Left lung (tissue), 10 donors: ENCODE measurements around the gene MYO9A. TPM values are rescaled to one million over a fixed set of nuclear protein-coding genes. Genes with fewer than 3 reads are reported as not detected.

Experiments
- ATAC-seq: fragments of 200-7000 bp; cut with Tn5 transposase; one replicate; pipeline ENCODE4 v1.9.1; 2020; ENCODE audit warnings: moderate library complexity
- DNase-seq, 4 donors: peaks; one replicate each; pipeline ENCODE4 v3.0.0-alpha.2; 2013 to 2020
- H3K27ac ChIP-seq, 2 donors: fragments of 200-600 bp; sonication (generic) in 1 of 2; one replicate each; pipeline versions ENCODE4 v1.5.0 to v1.8.0; 2020 to 2021
- H3K27me3 ChIP-seq, 2 donors: fragments of 200-600 bp; sonication (generic) in 1 of 2; one replicate each; pipeline versions ENCODE4 v1.5.0 to v1.8.0; 2020 to 2021
- H3K36me3 ChIP-seq, 2 donors: fragments of 200-600 bp; sonication (generic) in 1 of 2; one replicate each; pipeline versions ENCODE4 v1.5.0 to v1.8.0; 2020 to 2021
- H3K4me1 ChIP-seq, 2 donors: fragments of 200-600 bp; one replicate each; pipeline ENCODE4 v1.8.0; 2021
- H3K4me3 ChIP-seq, 2 donors: fragments of 200-600 bp; sonication (generic) in 1 of 2; one replicate each; pipeline versions ENCODE4 v1.5.0 to v1.8.0; 2020 to 2021; ENCODE audit warnings: mild to moderate bottlenecking in 1 of 2
- H3K9me3 ChIP-seq, 2 donors: fragments of 200-600 bp; sonication (generic) in 1 of 2; one replicate each; pipeline versions ENCODE4 v1.5.0 to v1.8.0; 2020 to 2021
- intact Hi-C, 2 donors: fragments of 100-400 bp; cut with DNase I; formaldehyde crosslinking; loops; one replicate each; pipeline versions ENCODE4 v1.11.2 to v1.14.2; 2022
- polyA plus RNA-seq, 6 donors: library from polyadenylated mRNA; unstranded; fragments of 120-200 nt; gene quantifications; one replicate each; pipeline ENCODE4 v1.2.1, GENCODE V29; 2013; ENCODE audit not compliant: insufficient read length in 6 of 6
- total RNA-seq, 2 donors: library from RNA; stranded (reverse); fragmentation: NEBNext Ultra II Directional; extraction: Animal tissue kit (Norgen Biotek cat#: 25700); gene quantifications; one replicate each; pipeline ENCODE4 v1.2.1, GENCODE V29; 2021
- TF ChIP-seq, protein P1 (sequence below), 2 donors: fragments of 200-600 bp; sonication (generic) in 1 of 2; IDR thresholded peaks; one replicate each; pipeline versions ENCODE4 v1.5.0 to v1.8.0; 2021; ENCODE audit warnings: antibody characterized with exemption in 2 of 2
- donor health status: DM: no; HTN: yes; CAD: no.
- donor health status: DM: no; HTN: no; CAD: no.

Gene MYO9A
- total and polyA plus RNA-seq, 8 donors, result 30.8 to 67.4 (median 41.4) TPM

DNA sequence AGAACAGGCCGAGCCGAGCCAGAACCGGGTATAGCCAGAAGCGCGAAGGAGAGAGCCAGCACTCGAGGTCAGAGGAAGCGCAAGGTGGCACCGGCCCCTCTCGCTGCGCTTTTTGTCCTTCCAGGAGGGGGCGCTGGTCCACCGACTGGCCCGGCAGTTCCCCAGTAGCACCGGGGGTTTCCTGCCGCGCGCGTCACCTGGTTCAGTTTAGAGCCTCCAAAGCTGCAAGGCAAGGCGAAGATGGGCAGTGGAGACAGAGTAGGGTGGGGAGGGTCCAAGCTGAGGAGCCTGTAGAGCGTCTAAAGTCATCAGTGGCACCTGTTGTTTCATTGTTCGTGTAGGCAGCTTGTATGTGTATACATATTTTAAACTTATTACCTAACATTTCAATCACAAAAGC lies 315.2 kb downstream of the MYO9A start:
- no peaks in the 10 kb centered on the region for H3K9me3 ChIP-seq
- H3K4me3 ChIP-seq, result no peak overlapping the region
- H3K27me3 ChIP-seq, result no peaks in the 10 kb centered on the region
- peaks cover 0 to 4% of the 10 kb centered on the region in 2 donors for H3K4me1 ChIP-seq
- intact Hi-C loops, result no loop called here
- H3K36me3 ChIP-seq, result no peaks in the 10 kb centered on the region
- no peak for DNase-seq
- TF ChIP-seq, protein P1, sequence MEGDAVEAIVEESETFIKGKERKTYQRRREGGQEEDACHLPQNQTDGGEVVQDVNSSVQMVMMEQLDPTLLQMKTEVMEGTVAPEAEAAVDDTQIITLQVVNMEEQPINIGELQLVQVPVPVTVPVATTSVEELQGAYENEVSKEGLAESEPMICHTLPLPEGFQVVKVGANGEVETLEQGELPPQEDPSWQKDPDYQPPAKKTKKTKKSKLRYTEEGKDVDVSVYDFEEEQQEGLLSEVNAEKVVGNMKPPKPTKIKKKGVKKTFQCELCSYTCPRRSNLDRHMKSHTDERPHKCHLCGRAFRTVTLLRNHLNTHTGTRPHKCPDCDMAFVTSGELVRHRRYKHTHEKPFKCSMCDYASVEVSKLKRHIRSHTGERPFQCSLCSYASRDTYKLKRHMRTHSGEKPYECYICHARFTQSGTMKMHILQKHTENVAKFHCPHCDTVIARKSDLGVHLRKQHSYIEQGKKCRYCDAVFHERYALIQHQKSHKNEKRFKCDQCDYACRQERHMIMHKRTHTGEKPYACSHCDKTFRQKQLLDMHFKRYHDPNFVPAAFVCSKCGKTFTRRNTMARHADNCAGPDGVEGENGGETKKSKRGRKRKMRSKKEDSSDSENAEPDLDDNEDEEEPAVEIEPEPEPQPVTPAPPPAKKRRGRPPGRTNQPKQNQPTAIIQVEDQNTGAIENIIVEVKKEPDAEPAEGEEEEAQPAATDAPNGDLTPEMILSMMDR (IDR thresholded peaks at IDR 0.05), result peak in 1 of 2 donors; percentile 10
- no peak for ATAC-seq
- H3K27ac ChIP-seq, result no peak overlapping the region

DNA sequence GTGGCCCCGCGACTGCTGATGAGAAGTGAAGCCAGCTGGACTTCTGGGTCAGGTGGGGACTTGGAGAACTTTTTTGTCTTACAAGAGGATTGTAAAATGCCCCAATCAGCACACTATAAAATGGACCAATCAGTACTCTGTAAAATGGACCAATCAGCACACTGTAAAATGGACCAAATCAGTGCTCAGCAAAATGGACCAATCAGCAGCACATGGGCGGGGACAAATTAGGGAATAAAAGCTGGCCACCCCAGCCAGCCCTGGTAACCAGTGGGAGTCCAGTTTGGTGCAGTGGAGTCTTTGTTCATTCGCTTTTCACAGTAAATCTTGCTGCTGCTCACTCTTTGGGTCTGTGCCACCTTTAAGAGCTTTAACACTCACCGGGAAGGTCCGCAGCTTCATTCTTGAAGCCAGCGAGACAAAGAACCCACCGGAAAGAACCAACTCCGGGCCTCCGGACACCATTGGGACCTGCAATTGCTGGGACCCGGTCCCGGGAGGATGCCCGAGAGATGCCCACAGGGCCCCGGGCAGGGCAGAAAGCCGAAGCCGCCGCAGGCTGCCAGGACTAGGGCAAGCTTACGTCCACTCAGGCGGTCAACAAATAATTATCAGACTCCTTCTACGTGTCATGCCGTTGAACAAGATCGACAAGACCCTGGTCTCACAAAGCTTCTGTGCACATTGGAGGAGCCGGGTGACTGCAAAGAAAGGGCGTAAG lies 315.9 kb downstream of the MYO9A start:
- Histone ChIP-seq H3K36me3 (no peaks in the 10 kb centered on the region), H3K27me3 (no peaks in the 10 kb centered on the region), H3K4me3 (no peak overlapping the region), H3K4me1 (peaks cover 0 to 4% of the 10 kb centered on the region in 2 donors), H3K27ac (no peak overlapping the region), H3K9me3 (no peaks in the 10 kb centered on the region)
- TF ChIP-seq, protein P1 (IDR thresholded peaks at IDR 0.05), result no peak
- no peak for ATAC-seq
- intact Hi-C loops, result no loop called here
- no peak for DNase-seq

DNA sequence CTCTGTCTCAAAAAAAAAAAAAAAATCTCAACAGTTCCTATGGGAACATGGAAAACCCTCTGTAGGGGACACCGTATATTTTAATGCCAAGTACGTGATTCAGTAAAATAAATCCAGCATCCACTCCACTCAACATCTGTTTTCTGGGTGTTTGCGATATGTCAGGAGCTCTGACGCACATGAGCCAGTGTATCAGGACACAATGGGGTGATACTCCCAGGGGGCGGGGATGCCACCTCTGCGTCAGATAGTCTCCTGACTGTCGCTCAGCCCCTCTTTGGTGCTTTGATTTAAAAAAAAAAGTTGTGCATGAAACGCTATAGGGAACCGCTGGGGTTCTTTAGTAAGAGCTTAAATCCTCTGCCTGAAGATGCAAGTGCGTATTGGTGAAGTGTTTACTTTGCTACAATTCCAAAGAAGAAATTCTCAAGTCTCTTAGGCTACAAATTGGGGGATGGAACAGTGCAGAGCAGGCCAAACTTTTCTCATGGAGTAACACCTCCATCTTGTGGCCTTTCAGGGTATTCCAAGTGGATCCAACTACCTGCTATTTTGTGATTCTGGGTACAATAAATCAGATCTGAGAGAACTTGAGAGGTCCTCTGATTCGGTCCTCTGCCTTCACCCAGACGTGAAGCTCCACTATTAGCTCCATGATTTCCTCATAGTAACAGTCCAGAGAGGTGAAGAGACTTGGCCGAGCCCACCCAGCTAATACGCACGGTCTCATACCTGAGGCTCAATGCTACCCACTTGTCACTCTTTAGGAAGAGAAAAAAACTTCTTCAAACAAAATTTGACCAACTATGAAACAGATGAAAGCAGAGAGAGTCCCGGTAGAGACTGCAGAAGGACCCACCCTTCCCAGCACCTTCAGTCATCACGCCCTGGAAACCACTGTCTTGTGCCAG lies 316.9 kb downstream of the MYO9A start:
- Histone ChIP-seq H3K9me3 (no peaks in the 10 kb centered on the region), H3K27me3 (no peaks in the 10 kb centered on the region), H3K4me3 (no peak overlapping the region), H3K4me1 (peaks cover 0 to 4% of the 10 kb centered on the region in 2 donors), H3K27ac (no peak overlapping the region), H3K36me3 (no peaks in the 10 kb centered on the region)
- ATAC-seq (peak; percentile 97), DNase-seq (peak in 2 of 4 donors; percentile 77 to 88)
- TF ChIP-seq, protein P1 (IDR thresholded peaks at IDR 0.05), result peak; percentile 77 to 82
- intact Hi-C loops, result no loop called here

DNA sequence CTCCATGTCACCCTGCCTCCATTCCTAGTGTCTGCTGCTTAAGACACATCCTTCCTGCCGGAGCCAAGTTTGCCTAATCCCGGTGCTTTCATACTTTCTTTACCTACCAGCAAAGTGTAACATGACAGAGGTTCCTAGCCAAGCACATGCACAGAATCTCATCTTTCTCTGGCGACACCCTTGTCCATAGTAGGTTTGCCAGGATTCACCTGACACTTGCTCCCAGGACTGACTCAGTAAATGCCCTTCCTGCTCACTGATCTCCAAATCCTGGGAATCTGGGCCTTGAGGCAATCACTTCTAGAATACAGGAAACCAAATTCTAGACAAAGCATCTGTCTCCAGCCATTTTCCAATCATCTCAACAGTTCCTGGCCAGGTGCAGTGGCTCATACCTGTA lies 317.8 kb downstream of the MYO9A start:
- ATAC-seq (no peak), DNase-seq (no peak)
- intact Hi-C loops, result no loop called here
- no peak overlapping the region for H3K4me3 ChIP-seq
- peaks cover 0 to 4% of the 10 kb centered on the region in 2 donors for H3K4me1 ChIP-seq
- H3K9me3 ChIP-seq, result no peaks in the 10 kb centered on the region
- H3K27me3 ChIP-seq, result no peaks in the 10 kb centered on the region
- no peak overlapping the region for H3K27ac ChIP-seq
- TF ChIP-seq, protein P1 (IDR thresholded peaks at IDR 0.05), result no peak
- no peaks in the 10 kb centered on the region for H3K36me3 ChIP-seq

DNA sequence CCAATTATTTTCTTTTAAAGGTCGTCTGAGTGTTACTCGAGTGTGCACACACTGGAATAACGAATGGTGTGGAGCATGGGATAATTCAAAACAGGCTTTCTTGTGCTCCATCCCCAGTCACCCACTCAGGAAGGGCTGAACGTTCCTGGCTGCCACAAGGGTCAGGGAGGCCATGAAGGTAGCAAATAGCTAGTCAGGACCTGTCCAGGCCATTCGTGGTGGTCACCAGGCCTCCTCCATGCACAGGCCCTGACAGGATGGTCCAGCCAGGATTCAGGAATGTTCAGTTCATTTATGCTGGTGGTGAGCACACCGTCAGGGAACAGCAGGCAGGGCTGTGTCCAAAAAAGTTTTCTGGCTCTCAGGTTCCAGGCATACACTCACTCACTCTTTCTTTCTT lies 319.3 kb downstream of the MYO9A start:
- no peaks in the 10 kb centered on the region for H3K27me3 ChIP-seq
- no peak overlapping the region for H3K4me3 ChIP-seq
- no peak for DNase-seq
- no peaks in the 10 kb centered on the region for H3K36me3 ChIP-seq
- peaks cover 0 to 4% of the 10 kb centered on the region in 2 donors for H3K4me1 ChIP-seq
- no peak overlapping the region for H3K27ac ChIP-seq
- no peaks in the 10 kb centered on the region for H3K9me3 ChIP-seq
- intact Hi-C loops, result no loop called here
- TF ChIP-seq, protein P1 (IDR thresholded peaks at IDR 0.05), result no peak
- ATAC-seq, result no peak
